ENCODE results near the gene CRYBG3.

The CRYBG3 gene

GRCh38 chr3:97821774-97822358 is at the start of gene CRYBG3:
Gene CRYBG3 (plus strand): TSS chr3:97822011. CDS start chr3:97822207, 196 bp downstream.
- in situ Hi-C loops (cut with MboI; ENCODE audit: low sequenced_read_pairs), result no loop called here
- Histone ChIP-seq H3K36me3 (replicated peaks) (no peaks in the 10 kb centered on the region), H3K9me3 (no peaks in the 10 kb centered on the region), H3K4me1 (peaks cover 3% of the 10 kb centered on the region), H3K27me3 (ENCODE audit: low read depth) (no peaks in the 10 kb centered on the region), H3K4me3 (peak within 1 kb of the TSS; percentile 81)
- DNase-seq (ENCODE audit: low spot score in 2 of 2), result peak; percentile 66 to 85

- in situ Hi-C loops (cut with MboI; ENCODE audit: low sequenced_read_pairs), result no loop called here
- Histone ChIP-seq H3K9me3 (no peaks in the 10 kb centered on the region), H3K27me3 (ENCODE audit: low read depth) (no peaks in the 10 kb centered on the region), H3K4me1 (no peaks in the 10 kb centered on the region), H3K4me3 (no peak overlapping the region), H3K36me3 (replicated peaks) (no peaks in the 10 kb centered on the region)
- DNase-seq (ENCODE audit: low spot score in 2 of 2), result no peak
These were observed 48.9 kb upstream of the CRYBG3 start for GRCh38 chr3:97772926-97773325.

DNA sequence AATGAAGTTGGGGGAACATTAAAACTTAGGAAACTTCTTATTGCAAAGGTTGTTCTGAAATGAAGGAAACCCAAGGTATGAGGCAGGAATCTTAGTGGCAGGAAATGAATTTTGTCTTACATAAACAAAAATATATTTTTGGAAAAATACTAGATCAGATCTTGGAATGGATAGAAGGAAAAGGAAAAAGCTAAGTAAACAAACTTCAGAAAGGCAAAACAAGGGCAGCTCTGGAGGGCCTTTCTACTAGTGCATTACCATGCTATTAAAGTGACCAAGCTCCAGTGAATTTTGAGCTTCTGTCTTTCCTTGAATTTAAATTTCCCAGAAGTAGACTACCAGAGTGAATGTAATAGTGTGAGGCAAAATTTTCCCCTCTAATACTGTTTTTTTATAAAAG is 43.7 kb upstream of the CRYBG3 start:
- no peak overlapping the region for H3K4me3 ChIP-seq
- in situ Hi-C loops (cut with MboI; ENCODE audit: low sequenced_read_pairs), result loop anchor here (25.0 kb wide), 1 partner anchor 559 kb away; no protein-coding TSS in a partner anchor
- no peak for DNase-seq (ENCODE audit: low spot score in 2 of 2)
- H3K27me3 ChIP-seq (ENCODE audit: low read depth), result no peaks in the 10 kb centered on the region
- no peaks in the 10 kb centered on the region for H3K9me3 ChIP-seq
- no peaks in the 10 kb centered on the region for H3K4me1 ChIP-seq
- no peaks in the 10 kb centered on the region for H3K36me3 ChIP-seq (replicated peaks)

DNA sequence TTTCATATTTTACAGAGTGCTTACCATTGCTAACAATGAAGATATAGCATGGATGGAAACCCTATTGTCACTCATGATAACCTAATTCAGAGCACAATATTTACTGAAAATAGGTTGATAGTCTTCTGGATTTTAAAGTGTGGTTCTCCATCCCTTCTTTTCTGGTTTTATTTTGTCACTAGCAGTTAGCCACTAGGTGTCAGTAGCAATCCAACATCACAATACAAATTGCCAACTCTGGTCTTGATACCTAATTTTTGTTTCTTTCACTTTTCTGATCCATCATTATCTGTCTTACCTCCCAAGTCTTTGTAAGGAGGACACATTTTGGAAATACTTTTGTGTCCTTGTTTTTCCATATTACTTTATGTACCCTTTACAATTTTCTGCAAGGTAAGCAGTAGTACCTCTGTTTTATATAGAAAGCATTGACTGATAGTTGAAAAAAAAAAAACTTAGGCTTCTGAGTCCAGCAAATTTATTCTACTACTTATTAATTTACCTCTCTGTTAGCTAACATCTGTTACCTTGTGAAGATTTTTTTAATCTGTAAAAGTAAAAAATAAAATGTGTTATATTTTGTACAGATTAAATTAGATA is 28.3 kb upstream of the CRYBG3 start:
- Histone ChIP-seq H3K4me1 (no peaks in the 10 kb centered on the region), H3K4me3 (no peak overlapping the region), H3K36me3 (replicated peaks) (no peaks in the 10 kb centered on the region), H3K27me3 (ENCODE audit: low read depth) (no peaks in the 10 kb centered on the region), H3K9me3 (no peaks in the 10 kb centered on the region)
- peak; percentile 15 to 54 for DNase-seq (ENCODE audit: low spot score in 2 of 2)
- in situ Hi-C loops (cut with MboI; ENCODE audit: low sequenced_read_pairs), result loop anchor here (5.0 to 25.0 kb wide), 2 partner anchors 234 to 544 kb away; no protein-coding TSS in a partner anchor

DNA sequence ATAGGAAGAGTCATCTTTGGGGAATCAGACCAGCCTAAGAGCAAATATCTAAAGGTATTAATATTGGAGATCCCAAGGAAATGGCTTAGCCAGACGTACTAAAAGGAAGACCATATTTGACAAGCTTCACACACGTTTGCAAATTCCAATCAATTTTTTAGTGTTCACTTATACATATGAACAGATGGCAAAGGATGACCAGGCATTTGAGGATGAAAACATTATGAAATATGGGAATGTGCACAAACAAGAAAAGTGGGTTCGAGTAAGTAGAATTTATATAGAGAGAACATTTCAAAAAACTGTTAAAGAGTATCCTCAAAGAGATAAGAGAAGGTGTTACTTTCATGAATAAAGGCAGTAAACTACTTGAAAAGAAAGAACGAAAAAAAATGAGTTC is 25.9 kb upstream of the CRYBG3 start:
- in situ Hi-C loops (cut with MboI; ENCODE audit: low sequenced_read_pairs), result loop anchor here (25.0 kb wide), 1 partner anchor 541 kb away; no protein-coding TSS in a partner anchor

GRCh38 chr3:97804471-97804870 is 17.3 kb upstream of the CRYBG3 start:
- Histone ChIP-seq H3K36me3 (replicated peaks) (no peaks in the 10 kb centered on the region), H3K27me3 (ENCODE audit: low read depth) (no peaks in the 10 kb centered on the region), H3K4me1 (0 out of 2 replicates have a peak, but pooled peaks cover 5% of the 10 kb centered on the region), H3K9me3 (no peaks in the 10 kb centered on the region), H3K4me3 (no peak overlapping the region)
- in situ Hi-C loops (cut with MboI; ENCODE audit: low sequenced_read_pairs), result no loop called here
- no peak for DNase-seq (ENCODE audit: low spot score in 2 of 2)

More for the DNA sequence above, 25.9 kb upstream of the CRYBG3 start:
- no peak overlapping the region for H3K4me3 ChIP-seq
- no peaks in the 10 kb centered on the region for H3K9me3 ChIP-seq
- DNase-seq (ENCODE audit: low spot score in 2 of 2), result no peak
- no peaks in the 10 kb centered on the region for H3K36me3 ChIP-seq (replicated peaks)
- H3K27me3 ChIP-seq (ENCODE audit: low read depth), result no peaks in the 10 kb centered on the region
- 0 out of 2 replicates have a peak, but pooled peaks cover 5% of the 10 kb centered on the region for H3K4me1 ChIP-seq

DNA sequence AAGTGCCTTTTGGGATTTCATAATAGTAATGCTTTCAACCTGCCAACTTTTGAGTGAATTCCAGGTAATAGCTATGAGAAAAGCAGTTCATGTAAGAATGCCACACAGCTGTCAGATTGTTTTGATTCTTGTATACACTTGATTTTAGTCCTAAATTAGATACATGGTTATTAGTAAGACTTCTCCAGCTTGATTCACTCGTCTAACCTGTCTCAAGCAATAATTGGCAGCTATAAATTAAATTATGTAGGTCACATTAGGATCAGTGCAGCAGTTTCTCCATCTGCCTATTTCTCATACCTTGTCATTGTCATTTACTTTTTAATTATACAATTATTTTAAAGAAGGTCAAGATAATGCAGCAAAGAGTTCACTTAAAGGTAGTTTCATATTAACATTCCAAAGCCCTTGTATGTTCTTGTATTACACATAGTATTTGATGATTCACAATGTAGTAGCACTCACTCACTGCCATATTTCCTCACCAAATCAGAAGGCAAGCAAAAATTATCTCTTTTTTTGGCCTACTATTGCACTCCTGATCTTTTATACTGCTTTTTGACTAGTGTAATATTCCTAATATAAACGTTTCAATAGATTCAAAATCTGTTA is 10.9 kb upstream of the CRYBG3 start:
- in situ Hi-C loops (cut with MboI; ENCODE audit: low sequenced_read_pairs), result no loop called here
- Histone ChIP-seq H3K4me3 (no peak overlapping the region), H3K9me3 (no peaks in the 10 kb centered on the region), H3K27me3 (ENCODE audit: low read depth) (no peaks in the 10 kb centered on the region), H3K4me1 (no peaks in the 10 kb centered on the region), H3K36me3 (replicated peaks) (no peaks in the 10 kb centered on the region)
- DNase-seq (ENCODE audit: low spot score in 2 of 2), result no peak

DNA sequence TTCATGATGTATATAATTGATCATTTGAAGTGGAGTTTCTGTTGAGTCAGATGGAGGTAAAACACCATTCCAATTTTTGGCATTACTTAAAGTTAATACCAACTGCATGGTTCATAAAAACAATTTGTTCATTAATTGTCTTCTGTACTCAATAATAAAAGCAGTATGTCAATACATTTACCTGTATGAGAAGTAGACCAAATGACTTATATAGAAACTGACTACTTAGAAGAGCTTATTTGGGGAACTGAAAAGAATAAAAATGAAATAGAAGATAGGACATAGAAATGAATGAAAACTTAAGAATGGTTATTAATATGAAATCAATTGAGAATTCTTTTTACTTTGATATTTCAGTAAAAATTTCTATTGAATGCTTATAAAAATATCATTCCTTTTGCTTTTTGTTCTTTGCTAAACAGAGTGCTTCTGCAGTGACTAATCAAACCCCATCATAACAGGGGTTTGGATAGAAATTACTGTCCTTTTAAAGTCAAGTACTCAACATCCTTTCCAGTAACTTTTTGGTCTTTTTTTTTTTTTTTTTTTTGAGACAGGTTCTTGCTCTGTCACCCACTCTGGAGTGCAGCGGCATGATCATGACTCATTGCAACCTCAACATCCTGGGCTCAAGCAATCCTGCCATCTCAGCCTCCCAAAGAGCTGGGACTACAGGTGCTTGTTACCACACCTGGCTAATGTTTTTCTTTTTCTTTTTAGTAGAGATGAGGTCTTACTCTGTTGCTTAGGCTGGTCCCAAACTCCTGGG is 6.5 kb upstream of the CRYBG3 start:
- DNase-seq (ENCODE audit: low spot score in 2 of 2), result no peak
- H3K4me3 ChIP-seq, result no peak overlapping the region
- in situ Hi-C loops (cut with MboI; ENCODE audit: low sequenced_read_pairs), result no loop called here
- H3K4me1 ChIP-seq, result no peaks in the 10 kb centered on the region
- no peaks in the 10 kb centered on the region for H3K9me3 ChIP-seq
- no peaks in the 10 kb centered on the region for H3K36me3 ChIP-seq (replicated peaks)
- no peaks in the 10 kb centered on the region for H3K27me3 ChIP-seq (ENCODE audit: low read depth)

DNA sequence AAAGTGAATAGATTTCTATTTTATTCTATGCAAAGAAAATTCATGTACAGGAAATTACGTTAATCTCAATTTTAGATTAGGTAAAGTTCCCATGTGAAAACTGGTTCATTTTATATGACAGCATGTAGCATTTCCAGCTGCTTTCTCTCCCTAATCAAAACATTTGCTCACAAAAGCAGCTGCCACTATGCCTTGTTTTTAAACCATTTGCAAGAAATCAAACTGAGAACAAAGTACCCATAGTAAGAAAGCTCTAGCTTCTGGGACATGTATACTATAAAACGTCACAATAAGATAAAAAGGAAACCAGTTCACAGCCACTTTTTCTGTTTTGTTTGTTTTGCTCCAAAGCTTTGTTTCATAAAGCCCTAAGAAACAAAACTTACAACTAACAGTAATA is 5.0 kb upstream of the CRYBG3 start:
- in situ Hi-C loops (cut with MboI; ENCODE audit: low sequenced_read_pairs), result no loop called here
- H3K4me1 ChIP-seq, result peaks cover 3% of the 10 kb centered on the region; the same call in 1 of the 2 replicates
- H3K9me3 ChIP-seq, result no peaks in the 10 kb centered on the region
- no peaks in the 10 kb centered on the region for H3K27me3 ChIP-seq (ENCODE audit: low read depth)
- H3K4me3 ChIP-seq, result no peak overlapping the region
- DNase-seq (ENCODE audit: low spot score in 2 of 2), result no peak
- H3K36me3 ChIP-seq (replicated peaks), result no peaks in the 10 kb centered on the region

GRCh38 chr3:97817965-97818364 is 3.8 kb upstream of the CRYBG3 start:
- Histone ChIP-seq H3K27me3 (ENCODE audit: low read depth) (no peaks in the 10 kb centered on the region), H3K9me3 (no peaks in the 10 kb centered on the region), H3K36me3 (replicated peaks) (no peaks in the 10 kb centered on the region), H3K4me3 (no peak overlapping the region), H3K4me1 (peaks cover 3% of the 10 kb centered on the region; the same call in 1 of the 2 replicates)
- in situ Hi-C loops (cut with MboI; ENCODE audit: low sequenced_read_pairs), result no loop called here
- DNase-seq (ENCODE audit: low spot score in 2 of 2), result no peak

DNA sequence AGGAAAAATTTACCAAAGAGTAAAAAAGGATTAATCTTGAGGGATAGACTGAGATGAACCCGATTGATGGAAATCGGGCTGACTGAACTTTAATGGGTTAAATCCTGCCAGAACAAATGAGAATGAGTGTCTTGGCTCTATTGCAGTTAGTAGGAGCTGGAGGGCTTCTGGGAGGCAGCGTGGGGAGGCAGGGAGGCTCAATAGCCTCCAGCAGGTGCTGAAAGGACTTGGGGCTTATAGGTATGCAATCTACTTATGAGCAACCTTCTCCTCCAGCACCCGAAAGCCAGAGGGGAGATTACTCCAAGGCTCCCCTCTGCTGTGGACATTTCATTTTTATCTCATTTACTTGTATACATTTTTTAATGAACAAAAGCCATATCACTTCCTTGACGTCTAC is 1.0 kb upstream of the CRYBG3 start:
- no peaks in the 10 kb centered on the region for H3K27me3 ChIP-seq (ENCODE audit: low read depth)
- H3K4me3 ChIP-seq, result peak overlapping the region; percentile 81; the same call in 1 of the 2 replicates
- H3K4me1 ChIP-seq, result peaks cover 3% of the 10 kb centered on the region
- H3K9me3 ChIP-seq, result no peaks in the 10 kb centered on the region
- no peaks in the 10 kb centered on the region for H3K36me3 ChIP-seq (replicated peaks)
- in situ Hi-C loops (cut with MboI; ENCODE audit: low sequenced_read_pairs), result no loop called here
- DNase-seq (ENCODE audit: low spot score in 2 of 2), result no peak

- Histone ChIP-seq H3K9me3 (no peaks in the 10 kb centered on the region), H3K4me3 (peak overlapping the region; percentile 81), H3K4me1 (peaks cover 3% of the 10 kb centered on the region), H3K27me3 (ENCODE audit: low read depth) (no peaks in the 10 kb centered on the region), H3K36me3 (replicated peaks) (no peaks in the 10 kb centered on the region)
- in situ Hi-C loops (cut with MboI; ENCODE audit: low sequenced_read_pairs), result no loop called here
- peak in 1 of 2 experiments; percentile 62 for DNase-seq (ENCODE audit: low spot score in 2 of 2)
These were observed 481 bp upstream of the CRYBG3 start for GRCh38 chr3:97821287-97821773.

DNA sequence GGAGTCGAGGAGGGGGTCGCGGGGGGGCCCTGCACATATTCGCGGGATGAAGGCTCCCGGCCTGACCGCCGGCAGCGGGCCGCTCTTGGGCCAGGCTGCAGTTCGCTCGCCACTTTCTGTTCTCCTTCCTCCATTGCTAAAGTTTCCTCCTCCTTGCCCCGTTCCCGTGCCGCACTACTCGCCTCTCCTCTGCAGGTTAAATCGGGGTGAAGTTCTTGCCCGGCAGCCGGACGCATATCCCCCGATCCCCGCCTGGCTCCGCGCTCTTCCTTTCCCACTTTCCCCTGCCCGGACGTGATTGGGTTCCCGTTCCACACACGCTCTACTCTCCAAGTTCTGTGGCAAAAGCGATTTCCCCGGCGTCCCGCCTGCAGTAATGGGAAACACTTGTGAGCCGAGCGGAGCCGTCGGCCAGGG is 556 bp downstream of the CRYBG3 start:
- no peaks in the 10 kb centered on the region for H3K36me3 ChIP-seq (replicated peaks)
- H3K9me3 ChIP-seq, result no peaks in the 10 kb centered on the region
- H3K27me3 ChIP-seq (ENCODE audit: low read depth), result no peaks in the 10 kb centered on the region
- peaks cover 3% of the 10 kb centered on the region for H3K4me1 ChIP-seq
- DNase-seq (ENCODE audit: low spot score in 2 of 2), result peak; percentile 23 to 62
- in situ Hi-C loops (cut with MboI; ENCODE audit: low sequenced_read_pairs), result no loop called here
- peak overlapping the region; percentile 81 for H3K4me3 ChIP-seq
